ENCODE results near the gene PSD4. TPM values are rescaled to one million over a fixed set of nuclear protein-coding genes. Genes with fewer than 3 reads are reported as not detected.

PSD4 gene
- total RNA-seq, 2 experiments from 2014 or later, result 96.5 to 101 TPM

DNA sequence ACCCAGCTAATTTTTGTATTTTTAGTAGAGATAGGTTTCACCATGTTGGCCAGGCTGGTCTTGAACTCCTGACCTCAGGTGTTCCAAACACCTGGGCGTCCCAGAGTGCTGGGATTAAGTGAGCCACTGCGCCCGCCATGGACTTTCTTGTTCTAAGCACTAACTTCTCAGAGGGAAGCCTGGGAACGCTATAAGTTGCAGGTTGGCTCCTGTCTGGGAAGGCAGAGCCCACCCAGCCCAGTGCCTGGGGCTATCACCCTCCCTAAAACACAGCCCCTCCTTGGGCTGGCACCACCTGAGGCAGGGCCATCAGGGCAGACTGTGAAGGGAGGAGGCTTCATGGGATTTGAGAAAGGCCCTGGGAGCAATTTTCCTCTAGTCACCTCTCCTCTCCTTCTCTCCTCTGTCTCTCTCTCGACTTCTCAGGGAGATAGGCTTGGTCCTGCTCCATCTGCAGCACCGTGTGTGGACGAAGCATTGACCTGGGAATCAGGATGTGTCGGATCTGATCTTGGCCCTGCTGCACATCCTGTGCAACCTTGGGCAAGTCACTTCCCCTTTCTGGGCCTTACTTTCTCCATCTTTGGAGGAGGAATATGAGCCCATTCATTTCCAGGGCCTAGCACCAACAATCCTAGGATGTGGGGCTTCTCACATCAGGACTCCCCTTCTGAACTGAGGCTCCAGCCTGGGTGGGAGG, 10.9 kb downstream of the PSD4 start:
- H3K4me3 Mint-ChIP-seq, result peak overlapping the region; percentile 65
- no peak overlapping the region for H3K4me3 ChIP-seq (ENCODE audit: low read length)
- peaks cover 88% of the 10 kb centered on the region for H3K4me1 ChIP-seq (ENCODE audit: insufficient read depth, low read length)
- no peaks in the 10 kb centered on the region for H3K27me3 ChIP-seq (ENCODE audit: control insufficient read depth in 1 of 2, insufficient read depth in 2 of 2, low read length in 2 of 2)
- POLR2A ChIA-PET, result interaction anchor here (0.8 to 2.5 kb wide), 3 partner anchors 8 to 15 kb away, joined by 3 to 22 read pairs (median 4); partner anchors contain the start of gene PSD4
- H3K36me3 ChIP-seq (ENCODE audit: insufficient read depth, low read length), result peaks cover 80% of the 10 kb centered on the region
- no peak for ATAC-seq (ENCODE audit: poor library complexity)
- peak overlapping the region; percentile 0 to 53 for H3K27ac ChIP-seq (ENCODE audit: low read depth in 1 of 2, low read length in 2 of 2)
- peaks cover 84% of the 10 kb centered on the region for H3K36me3 Mint-ChIP-seq (ENCODE audit: low read depth)
- no peaks in the 10 kb centered on the region for H3K27me3 Mint-ChIP-seq
- no peak for DNase-seq
- peaks cover 88% of the 10 kb centered on the region for H3K4me1 Mint-ChIP-seq (ENCODE audit: low read depth)
- CTCF ChIA-PET, result interaction anchor here (0.7 to 1.3 kb wide), 4 partner anchors 9 to 46 kb away, joined by 3 to 8 read pairs (median 4); partner anchors contain the start of gene PSD4
- H3K9me3 Mint-ChIP-seq, result no peaks in the 10 kb centered on the region
- no peaks in the 10 kb centered on the region for H3K9me3 ChIP-seq (ENCODE audit: control insufficient read depth in 1 of 2, insufficient read depth in 1 of 2, low read length in 2 of 2)
- intact Hi-C loops (cut with DNase I, micrococcal nuclease), result no loop called here
- peak overlapping the region; percentile 80 for H3K27ac Mint-ChIP-seq
- TF ChIP-seq, protein P1, sequence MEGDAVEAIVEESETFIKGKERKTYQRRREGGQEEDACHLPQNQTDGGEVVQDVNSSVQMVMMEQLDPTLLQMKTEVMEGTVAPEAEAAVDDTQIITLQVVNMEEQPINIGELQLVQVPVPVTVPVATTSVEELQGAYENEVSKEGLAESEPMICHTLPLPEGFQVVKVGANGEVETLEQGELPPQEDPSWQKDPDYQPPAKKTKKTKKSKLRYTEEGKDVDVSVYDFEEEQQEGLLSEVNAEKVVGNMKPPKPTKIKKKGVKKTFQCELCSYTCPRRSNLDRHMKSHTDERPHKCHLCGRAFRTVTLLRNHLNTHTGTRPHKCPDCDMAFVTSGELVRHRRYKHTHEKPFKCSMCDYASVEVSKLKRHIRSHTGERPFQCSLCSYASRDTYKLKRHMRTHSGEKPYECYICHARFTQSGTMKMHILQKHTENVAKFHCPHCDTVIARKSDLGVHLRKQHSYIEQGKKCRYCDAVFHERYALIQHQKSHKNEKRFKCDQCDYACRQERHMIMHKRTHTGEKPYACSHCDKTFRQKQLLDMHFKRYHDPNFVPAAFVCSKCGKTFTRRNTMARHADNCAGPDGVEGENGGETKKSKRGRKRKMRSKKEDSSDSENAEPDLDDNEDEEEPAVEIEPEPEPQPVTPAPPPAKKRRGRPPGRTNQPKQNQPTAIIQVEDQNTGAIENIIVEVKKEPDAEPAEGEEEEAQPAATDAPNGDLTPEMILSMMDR (IDR thresholded peaks at IDR 0.05), result no peak

- intact Hi-C loops (cut with DNase I, micrococcal nuclease), result no loop called here
- Mint-ChIP-seq H3K4me3 (no peak overlapping the region), H3K36me3 (ENCODE audit: low read depth) (peaks cover 88% of the 10 kb centered on the region), H3K27ac (peak overlapping the region; percentile 57), H3K27me3 (no peaks in the 10 kb centered on the region), H3K4me1 (ENCODE audit: low read depth) (peaks cover 82% of the 10 kb centered on the region), H3K9me3 (no peaks in the 10 kb centered on the region)
- peak overlapping the region in 1 of 2 donors; percentile 21 for H3K27ac ChIP-seq (ENCODE audit: low read depth in 1 of 2, low read length in 2 of 2)
- ChIA-PET CTCF (no interaction called here), POLR2A (interaction anchor here (2.1 kb wide), 1 partner anchor 11 kb away, joined by 11 read pairs; the partner anchor contains the start of gene PSD4)
- TF ChIP-seq, protein P1 (IDR thresholded peaks at IDR 0.05), result no peak
- H3K36me3 ChIP-seq (ENCODE audit: insufficient read depth, low read length), result peaks cover 90% of the 10 kb centered on the region
- DNase-seq (no peak), ATAC-seq (ENCODE audit: poor library complexity) (no peak)
- H3K4me3 ChIP-seq (ENCODE audit: low read length), result no peak overlapping the region
- H3K9me3 ChIP-seq (ENCODE audit: control insufficient read depth in 1 of 2, insufficient read depth in 1 of 2, low read length in 2 of 2), result no peaks in the 10 kb centered on the region
- H3K4me1 ChIP-seq (ENCODE audit: insufficient read depth, low read length), result peaks cover 76% of the 10 kb centered on the region
- no peaks in the 10 kb centered on the region for H3K27me3 ChIP-seq (ENCODE audit: control insufficient read depth in 1 of 2, insufficient read depth in 2 of 2, low read length in 2 of 2)
These were observed 12.1 kb downstream of the PSD4 start for GRCh38 chr2:113185664-113186432.

- Mint-ChIP-seq H3K9me3 (no peaks in the 10 kb centered on the region), H3K4me1 (ENCODE audit: low read depth) (peaks cover 77% of the 10 kb centered on the region), H3K4me3 (no peak overlapping the region), H3K36me3 (ENCODE audit: low read depth) (peaks cover 90% of the 10 kb centered on the region), H3K27ac (peak overlapping the region; percentile 57), H3K27me3 (no peaks in the 10 kb centered on the region)
- TF ChIP-seq, protein P1 (IDR thresholded peaks at IDR 0.05), result no peak
- ChIA-PET POLR2A (interaction anchor here (2.1 kb wide), 1 partner anchor 12 kb away, joined by 11 read pairs; the partner anchor contains the start of gene PSD4), CTCF (no interaction called here)
- intact Hi-C loops (cut with DNase I, micrococcal nuclease), result no loop called here
- no peak for DNase-seq
- peaks cover 70% of the 10 kb centered on the region for H3K4me1 ChIP-seq (ENCODE audit: insufficient read depth, low read length)
- H3K27ac ChIP-seq (ENCODE audit: low read depth in 1 of 2, low read length in 2 of 2), result peak overlapping the region in 1 of 2 donors; percentile 21
- no peak for ATAC-seq (ENCODE audit: poor library complexity)
- no peaks in the 10 kb centered on the region for H3K27me3 ChIP-seq (ENCODE audit: control insufficient read depth in 1 of 2, insufficient read depth in 2 of 2, low read length in 2 of 2)
- no peaks in the 10 kb centered on the region for H3K9me3 ChIP-seq (ENCODE audit: control insufficient read depth in 1 of 2, insufficient read depth in 1 of 2, low read length in 2 of 2)
- H3K4me3 ChIP-seq (ENCODE audit: low read length), result no peak overlapping the region
- H3K36me3 ChIP-seq (ENCODE audit: insufficient read depth, low read length), result peaks cover 91% of the 10 kb centered on the region
These were observed 12.6 kb downstream of the PSD4 start for GRCh38 chr2:113186433-113186796.

Data from CD4-positive, alpha-beta T cell (primary cell).